ENCODE results near the gene CBX8. TPM values are rescaled to one million over a fixed set of nuclear protein-coding genes. Genes with fewer than 3 reads are reported as not detected.
"Not testable (repeated sequence)": the region's sequence is repeated elsewhere in the genome, so short reads cannot be mapped to it uniquely, and the experiment has no call there.

The CBX8 gene
- polyA plus RNA-seq, 2 of the 4 experiments (the other 2 are of a cell fraction), result 1.5 to 13.1 TPM

DNA sequence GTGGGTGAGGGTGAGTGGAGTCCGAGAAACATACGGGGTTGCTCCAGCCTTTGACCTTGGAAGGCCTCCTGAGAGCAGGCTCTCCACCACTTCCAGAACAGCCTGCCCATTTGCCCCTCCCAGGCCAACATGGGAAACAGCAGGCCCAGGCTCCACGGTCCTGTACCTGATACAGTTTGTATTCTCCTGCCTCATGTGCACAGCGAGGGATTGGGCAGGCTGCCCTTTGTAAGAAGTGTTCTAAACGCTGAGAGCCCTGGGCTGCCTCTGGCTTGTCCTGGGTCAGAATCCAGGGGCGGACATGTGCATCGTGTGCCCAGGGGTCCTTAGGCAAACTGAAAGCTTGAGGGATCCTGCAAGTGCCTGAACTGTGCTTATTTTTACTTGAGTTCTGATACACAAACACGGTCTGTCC is 22.3 kb downstream of the CBX8 start:
- ChIA-PET CTCF (interaction anchor here (0.7 to 23.5 kb wide), 13 partner anchors 8 to 687 kb away, joined by 3 to 254 read pairs (median 5); no protein-coding TSS in a partner anchor), POLR2A (no interaction called here)
- Histone ChIP-seq H3K4me3 (no peak overlapping the region), H3K4me1 (peaks cover 34% of the 10 kb centered on the region), H3K4me2 (no peak overlapping the region), H3K9me3 (no peaks in the 10 kb centered on the region), H3K27ac (no peak overlapping the region)
- 0 out of 6 replicates have a peak, but pooled peaks of 1 of the 2 experiments have one; percentile 7 for ATAC-seq
- DNase-seq (ENCODE audit: low read depth in 1 of 2, low spot score in 1 of 2), result no peak
- WGBS (ENCODE audit: missing lambda C conversion rate), result 74% methylated on average over 8 of the region's 8 CpGs
- TF ChIP-seq, protein P1, sequence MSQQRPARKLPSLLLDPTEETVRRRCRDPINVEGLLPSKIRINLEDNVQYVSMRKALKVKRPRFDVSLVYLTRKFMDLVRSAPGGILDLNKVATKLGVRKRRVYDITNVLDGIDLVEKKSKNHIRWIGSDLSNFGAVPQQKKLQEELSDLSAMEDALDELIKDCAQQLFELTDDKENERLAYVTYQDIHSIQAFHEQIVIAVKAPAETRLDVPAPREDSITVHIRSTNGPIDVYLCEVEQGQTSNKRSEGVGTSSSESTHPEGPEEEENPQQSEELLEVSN (IDR thresholded peaks at IDR 0.05; ENCODE audit: borderline replicate concordance, low read depth), result no peak
- TF ChIP-seq POLR2A (IDR thresholded peaks at IDR 0.05; ENCODE audit: low read length), result peak; percentile 13; the same call in 1 of the 2 replicates
- FAIRE-seq, result no peak

DNA sequence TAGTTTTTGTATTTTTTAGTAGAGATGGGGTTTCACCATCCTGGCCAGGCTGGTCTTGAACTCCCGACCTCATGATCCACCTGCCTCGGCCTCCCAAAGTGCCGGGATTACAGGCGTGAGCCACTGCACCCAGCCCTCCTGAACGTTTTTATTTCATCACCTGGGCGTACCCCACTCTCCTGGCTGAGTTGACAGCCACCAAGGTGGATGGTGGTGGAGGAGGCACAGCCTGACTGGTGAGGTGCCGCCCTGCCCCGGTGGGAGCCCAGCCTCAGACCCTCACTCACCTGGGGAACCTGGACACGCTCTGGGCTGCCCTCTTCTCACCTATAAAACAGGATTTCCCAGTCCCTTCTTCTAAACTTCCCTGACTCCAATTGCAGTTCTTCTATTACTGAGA is 24.2 kb downstream of the CBX8 start:
- H3K4me3 ChIP-seq; H3K9me3 ChIP-seq; FAIRE-seq; ATAC-seq; H3K4me2 ChIP-seq; POLR2A ChIA-PET; H3K27ac ChIP-seq; DNase-seq (ENCODE audit: low read depth in 1 of 2, low spot score in 1 of 2): not testable (repeated sequence)
- CTCF ChIA-PET, result interaction anchor here (0.9 to 23.5 kb wide), 3 partner anchors 8 to 30 kb away, joined by 4 to 254 read pairs (median 8); no protein-coding TSS in a partner anchor
- 72% methylated on average over 9 of the region's 9 CpGs for WGBS (ENCODE audit: missing lambda C conversion rate)
- H3K4me1 ChIP-seq, result peaks cover 31% of the 10 kb centered on the region

DNA sequence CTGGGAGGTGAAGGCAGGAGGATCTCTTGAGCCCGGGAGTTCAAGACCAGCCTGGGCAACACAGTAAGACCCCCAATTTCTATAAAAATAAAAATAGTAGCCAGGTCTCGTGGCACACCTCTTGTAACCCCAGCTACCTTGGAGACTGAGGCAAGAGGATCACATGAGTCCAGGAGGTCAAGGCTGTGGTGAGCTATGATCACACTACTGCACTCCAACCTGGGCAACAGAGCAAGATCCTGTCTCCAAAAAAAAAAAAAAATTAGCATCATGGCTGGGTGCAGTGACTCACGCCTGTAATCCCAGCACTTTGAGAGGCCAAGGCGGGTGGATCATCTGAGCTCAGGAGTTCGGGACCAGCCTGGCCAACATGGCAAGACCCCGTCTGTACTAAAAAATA is 25.6 kb downstream of the CBX8 start:
- no peaks in the 10 kb centered on the region for H3K9me3 ChIP-seq
- FAIRE-seq (no peak), DNase-seq (ENCODE audit: low read depth in 1 of 2, low spot score in 1 of 2) (no peak), ATAC-seq (no peak)
- no peak overlapping the region for H3K4me3 ChIP-seq
- no peak for TF ChIP-seq SMC3 (IDR thresholded peaks at IDR 0.05)
- no peak for TF ChIP-seq TP53 (CRISPR knock-in tag; IDR thresholded peaks at IDR 0.05)
- TF ChIP-seq, protein P2, sequence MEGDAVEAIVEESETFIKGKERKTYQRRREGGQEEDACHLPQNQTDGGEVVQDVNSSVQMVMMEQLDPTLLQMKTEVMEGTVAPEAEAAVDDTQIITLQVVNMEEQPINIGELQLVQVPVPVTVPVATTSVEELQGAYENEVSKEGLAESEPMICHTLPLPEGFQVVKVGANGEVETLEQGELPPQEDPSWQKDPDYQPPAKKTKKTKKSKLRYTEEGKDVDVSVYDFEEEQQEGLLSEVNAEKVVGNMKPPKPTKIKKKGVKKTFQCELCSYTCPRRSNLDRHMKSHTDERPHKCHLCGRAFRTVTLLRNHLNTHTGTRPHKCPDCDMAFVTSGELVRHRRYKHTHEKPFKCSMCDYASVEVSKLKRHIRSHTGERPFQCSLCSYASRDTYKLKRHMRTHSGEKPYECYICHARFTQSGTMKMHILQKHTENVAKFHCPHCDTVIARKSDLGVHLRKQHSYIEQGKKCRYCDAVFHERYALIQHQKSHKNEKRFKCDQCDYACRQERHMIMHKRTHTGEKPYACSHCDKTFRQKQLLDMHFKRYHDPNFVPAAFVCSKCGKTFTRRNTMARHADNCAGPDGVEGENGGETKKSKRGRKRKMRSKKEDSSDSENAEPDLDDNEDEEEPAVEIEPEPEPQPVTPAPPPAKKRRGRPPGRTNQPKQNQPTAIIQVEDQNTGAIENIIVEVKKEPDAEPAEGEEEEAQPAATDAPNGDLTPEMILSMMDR (IDR thresholded peaks at IDR 0.05), result no peak
- no peak for TF ChIP-seq FOSL2 (IDR thresholded peaks at IDR 0.05)
- no peak for TF ChIP-seq FOSL2 (CRISPR knock-in tag; IDR thresholded peaks at IDR 0.05)
- no peak for TF ChIP-seq POLR2A (IDR thresholded peaks at IDR 0.05; ENCODE audit: low read length)
- TF ChIP-seq, protein P3, sequence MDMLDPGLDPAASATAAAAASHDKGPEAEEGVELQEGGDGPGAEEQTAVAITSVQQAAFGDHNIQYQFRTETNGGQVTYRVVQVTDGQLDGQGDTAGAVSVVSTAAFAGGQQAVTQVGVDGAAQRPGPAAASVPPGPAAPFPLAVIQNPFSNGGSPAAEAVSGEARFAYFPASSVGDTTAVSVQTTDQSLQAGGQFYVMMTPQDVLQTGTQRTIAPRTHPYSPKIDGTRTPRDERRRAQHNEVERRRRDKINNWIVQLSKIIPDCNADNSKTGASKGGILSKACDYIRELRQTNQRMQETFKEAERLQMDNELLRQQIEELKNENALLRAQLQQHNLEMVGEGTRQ (IDR thresholded peaks at IDR 0.05), result no peak
- TF ChIP-seq NFE2L2 (conservative IDR thresholded peaks at IDR 0.05; ENCODE audit: low read length), result no peak
- no peak for TF ChIP-seq ZFP36 (IDR thresholded peaks at IDR 0.05; ENCODE audit: borderline replicate concordance, partially characterized antibody)
- no peak for TF ChIP-seq CEBPB (IDR thresholded peaks at IDR 0.05)
- TF ChIP-seq HOXA7 (CRISPR knock-in tag; IDR thresholded peaks at IDR 0.05), result no peak
- TF ChIP-seq BHLHE40 (IDR thresholded peaks at IDR 0.05; ENCODE audit: low read depth, low read length), result no peak
- no peak for TF ChIP-seq MAZ (IDR thresholded peaks at IDR 0.05; ENCODE audit: borderline replicate concordance, low read depth, low read length)
- no peak for TF ChIP-seq RNF2 (IDR thresholded peaks at IDR 0.05; ENCODE audit: borderline replicate concordance, low read depth)
- ChIA-PET CTCF (interaction anchor here (1.4 to 23.5 kb wide), 3 partner anchors 10 to 73 kb away, joined by 3 to 254 read pairs (median 4); no protein-coding TSS in a partner anchor), POLR2A (no interaction called here)
- H3K27ac ChIP-seq, result no peak overlapping the region
- no peak overlapping the region for H3K4me2 ChIP-seq
- H3K4me1 ChIP-seq, result peaks cover 20% of the 10 kb centered on the region
- WGBS (ENCODE audit: missing lambda C conversion rate), result 89% methylated on average over 6 of the region's 6 CpGs
